ENCODE data around the gene CTNNA3.

Gene CTNNA3

GRCh38 chr10:66252986-66253385, 1443.0 kb downstream of the CTNNA3 start:
- no peak for DNase-seq

- no peak for DNase-seq
Measured at GRCh38 chr10:66246177-66246576, 1449.8 kb downstream of the CTNNA3 start.

- no peak for DNase-seq
Measured at GRCh38 chr10:66244953-66245352, 1451.0 kb downstream of the CTNNA3 start.

GRCh38 chr10:66242885-66243284, 1453.1 kb downstream of the CTNNA3 start:
- DNase-seq, result no peak

- no peak for DNase-seq
Measured at GRCh38 chr10:66239062-66239461, 1456.9 kb downstream of the CTNNA3 start.

- DNase-seq, result no peak
Measured at GRCh38 chr10:66238343-66238742, 1457.7 kb downstream of the CTNNA3 start.

GRCh38 chr10:66234872-66235271, 1461.1 kb downstream of the CTNNA3 start:
- DNase-seq, result no peak

- no peak for DNase-seq
Measured at GRCh38 chr10:66228887-66229286, 1467.1 kb downstream of the CTNNA3 start.

- DNase-seq, result no peak
Measured at GRCh38 chr10:66223656-66224055, 1472.3 kb downstream of the CTNNA3 start.

- DNase-seq, result no peak
Measured at GRCh38 chr10:66222462-66223046, 1473.4 kb downstream of the CTNNA3 start.

- DNase-seq, result no peak
Measured at GRCh38 chr10:66218981-66219587, 1476.9 kb downstream of the CTNNA3 start.

GRCh38 chr10:66218289-66218688, 1477.7 kb downstream of the CTNNA3 start:
- no peak for DNase-seq

- no peak for DNase-seq
Measured at GRCh38 chr10:66215920-66216319, 1480.1 kb downstream of the CTNNA3 start.

GRCh38 chr10:66214721-66215404, 1481.1 kb downstream of the CTNNA3 start:
- DNase-seq, result no peak

- no peak for DNase-seq
Measured at GRCh38 chr10:66209025-66209424, 1487.0 kb downstream of the CTNNA3 start.

GRCh38 chr10:66204838-66205237, 1491.2 kb downstream of the CTNNA3 start:
- no peak for DNase-seq

- DNase-seq, result no peak
Measured at GRCh38 chr10:66202101-66202500, 1493.9 kb downstream of the CTNNA3 start.

GRCh38 chr10:66192162-66192831, 1503.7 kb downstream of the CTNNA3 start:
- DNase-seq, result no peak

- DNase-seq, result no peak
Measured at GRCh38 chr10:66190413-66190812, 1505.6 kb downstream of the CTNNA3 start.

GRCh38 chr10:66189271-66189670, 1506.7 kb downstream of the CTNNA3 start:
- DNase-seq, result no peak

GRCh38 chr10:66187053-66187733, 1508.8 kb downstream of the CTNNA3 start:
- no peak for DNase-seq

GRCh38 chr10:66183028-66183427, 1513.0 kb downstream of the CTNNA3 start:
- DNase-seq, result no peak
